Gastroesophageal sphincter (tissue), 3 donors: ENCODE results near the gene CNTNAP4.

Source experiments
- CTCF ChIP-seq, 4 experiments: fragments of 200-600 bp in 2 of 4; fragments of 450-650 bp in 2 of 4; sonication (generic) in 1 of 4; IDR thresholded peaks; one replicate each; pipeline ENCODE4 v1.5.1; 2017 to 2019; ENCODE audit warnings: antibody characterized with exemption in 4 of 4, mild to moderate bottlenecking in 2 of 4, moderate library complexity in 2 of 4
- EP300 ChIP-seq: sonication (generic); formaldehyde crosslinking; IDR thresholded peaks from one replicate; pipeline ENCODE4 v1.6.1; 2017; ENCODE audit warnings: antibody characterized with exemption, mild to moderate bottlenecking

GRCh38 chr16:76318565-76318964, 41.4 kb downstream of the CNTNAP4 start:
- TF ChIP-seq EP300 = no peak
- TF ChIP-seq CTCF (IDR thresholded peaks at IDR 0.05) = no peak
